Measurements from ENCODE around the gene PF4V1.

PF4V1 gene

GRCh38 chr4:73867783-73868182 lies 14.7 kb downstream of the PF4V1 start:
- no peak for TF ChIP-seq FOXP2 (optimal IDR thresholded peaks at IDR 0.05; ENCODE audit: borderline replicate concordance, extremely low read depth, extremely low read length, insufficient read depth)
- no peak for TF ChIP-seq TAF1 (IDR thresholded peaks at IDR 0.05; ENCODE audit: borderline replicate concordance, insufficient read depth, low read length)
- no peak for TF ChIP-seq POLR2AphosphoS5 (IDR thresholded peaks at IDR 0.05; ENCODE audit: low read depth, low read length)
- no peak for TF ChIP-seq REST (IDR thresholded peaks at IDR 0.05; ENCODE audit: insufficient read depth in 1 of 2, low read depth in 2 of 2, low read length in 2 of 2)
- no peak for TF ChIP-seq SIN3A (IDR thresholded peaks at IDR 0.05; ENCODE audit: borderline replicate concordance, insufficient read depth, low read length)

GRCh38 chr4:73868206-73869129 lies 15.4 kb downstream of the PF4V1 start:
- TF ChIP-seq FOXP2 (optimal IDR thresholded peaks at IDR 0.05; ENCODE audit: borderline replicate concordance, extremely low read depth, extremely low read length, insufficient read depth) (no peak), TAF1 (IDR thresholded peaks at IDR 0.05; ENCODE audit: borderline replicate concordance, insufficient read depth, low read length) (no peak), POLR2AphosphoS5 (IDR thresholded peaks at IDR 0.05; ENCODE audit: low read depth, low read length) (no peak), SIN3A (IDR thresholded peaks at IDR 0.05; ENCODE audit: borderline replicate concordance, insufficient read depth, low read length) (no peak), REST (IDR thresholded peaks at IDR 0.05; ENCODE audit: insufficient read depth in 1 of 2, low read depth in 2 of 2, low read length in 2 of 2) (no peak)

GRCh38 chr4:73869130-73870055 lies 16.3 kb downstream of the PF4V1 start, which contains the start of gene CXCL1:
CXCL1 (plus strand) TSS chr4:73869393; CDS start chr4:73869471, 78 bp downstream.
- TF ChIP-seq TAF1 (IDR thresholded peaks at IDR 0.05; ENCODE audit: borderline replicate concordance, insufficient read depth, low read length), result no peak

GRCh38 chr4:73870260-73870659 lies 17.2 kb downstream of the PF4V1 start:
- TF ChIP-seq TAF1 (IDR thresholded peaks at IDR 0.05; ENCODE audit: borderline replicate concordance, insufficient read depth, low read length) (no peak), FOXP2 (optimal IDR thresholded peaks at IDR 0.05; ENCODE audit: borderline replicate concordance, extremely low read depth, extremely low read length, insufficient read depth) (no peak), SIN3A (IDR thresholded peaks at IDR 0.05; ENCODE audit: borderline replicate concordance, insufficient read depth, low read length) (no peak), POLR2AphosphoS5 (IDR thresholded peaks at IDR 0.05; ENCODE audit: low read depth, low read length) (no peak), REST (IDR thresholded peaks at IDR 0.05; ENCODE audit: insufficient read depth in 1 of 2, low read depth in 2 of 2, low read length in 2 of 2) (no peak)

GRCh38 chr4:73870768-73871167 lies 17.7 kb downstream of the PF4V1 start:
- TF ChIP-seq REST (IDR thresholded peaks at IDR 0.05; ENCODE audit: insufficient read depth in 1 of 2, low read depth in 2 of 2, low read length in 2 of 2) (no peak), POLR2AphosphoS5 (IDR thresholded peaks at IDR 0.05; ENCODE audit: low read depth, low read length) (no peak), SIN3A (IDR thresholded peaks at IDR 0.05; ENCODE audit: borderline replicate concordance, insufficient read depth, low read length) (no peak), TAF1 (IDR thresholded peaks at IDR 0.05; ENCODE audit: borderline replicate concordance, insufficient read depth, low read length) (no peak), FOXP2 (optimal IDR thresholded peaks at IDR 0.05; ENCODE audit: borderline replicate concordance, extremely low read depth, extremely low read length, insufficient read depth) (no peak)

Measured in PFSK-1 (cell line).